IMR-90 (cell line): Measurements from ENCODE around the gene ABHD17C.

Experiments
- BHLHE40 ChIP-seq: fragments of 150-350 bp; IDR thresholded peaks from 2 replicates; pipeline ENCODE4 v1.6.1; 2016; ENCODE audit warnings: mild to moderate bottlenecking, low read depth, low read length
- CEBPB ChIP-seq: IDR thresholded peaks from 2 replicates; pipeline ENCODE4 v1.6.1; 2012; ENCODE audit warnings: low read depth, low read length, improper control_type of control experiment
- CHD1 ChIP-seq: IDR thresholded peaks from 2 replicates; pipeline ENCODE4 v1.6.1; 2012; ENCODE audit warnings: low read depth, low read length, improper control_type of control experiment
- FOS ChIP-seq: fragments of 150-350 bp; IDR thresholded peaks from 2 replicates; pipeline ENCODE4 v1.6.1; 2016; ENCODE audit warnings: low read depth, low read length
- MAFK ChIP-seq: IDR thresholded peaks from 2 replicates; pipeline ENCODE4 v1.6.1; 2012; ENCODE audit warnings: low read depth, low read length, improper control_type of control experiment
- MAZ ChIP-seq: IDR thresholded peaks from 2 replicates; pipeline ENCODE4 v1.6.1; 2012; ENCODE audit warnings: low read depth, mild to moderate bottlenecking, low read length, improper control_type of control experiment, moderate library complexity, borderline replicate concordance
- POLR2A ChIP-seq: IDR thresholded peaks from 2 replicates; pipeline ENCODE4 v1.6.1; 2012; ENCODE audit warnings: mild to moderate bottlenecking, low read depth, low read length
- RAD21 ChIP-seq: IDR thresholded peaks from 2 replicates; pipeline ENCODE4 v1.6.1; 2012; ENCODE audit warnings: low read length, improper control_type of control experiment
- RCOR1 ChIP-seq: IDR thresholded peaks from 2 replicates; pipeline ENCODE4 v1.6.1; 2012; ENCODE audit warnings: mild to moderate bottlenecking, low read length, improper control_type of control experiment; ENCODE audit not compliant: insufficient replicate concordance
- RFX5 ChIP-seq: IDR thresholded peaks from 2 replicates; pipeline ENCODE4 v1.8.0; 2012; ENCODE audit warnings: low read depth, mild to moderate bottlenecking, low read length, moderate library complexity
- SMC3 ChIP-seq: fragments of 150-350 bp; IDR thresholded peaks from 2 replicates; pipeline ENCODE4 v1.6.1; 2016; ENCODE audit warnings: low read depth, mild to moderate bottlenecking, antibody characterized with exemption, low read length, moderate library complexity
- TF ChIP-seq, protein P1 (sequence below): fragments of 150-350 bp; IDR thresholded peaks from 2 replicates; pipeline ENCODE4 v1.6.1; 2017; ENCODE audit warnings: mild to moderate bottlenecking, antibody characterized with exemption, low read length, low read depth
- TF ChIP-seq, protein P2 (sequence below): conservative IDR thresholded peaks from 2 replicates; pipeline ENCODE4 v1.5.1; 2012; ENCODE audit warnings: mild to moderate bottlenecking, low read depth, low read length, improper control_type of control experiment
- TF ChIP-seq, protein P3 (sequence below): fragments of 150-350 bp; IDR thresholded peaks from 2 replicates; pipeline ENCODE4 v1.6.1; 2016; ENCODE audit warnings: low read depth, mild to moderate bottlenecking, low read length, moderate library complexity, borderline replicate concordance

DNA sequence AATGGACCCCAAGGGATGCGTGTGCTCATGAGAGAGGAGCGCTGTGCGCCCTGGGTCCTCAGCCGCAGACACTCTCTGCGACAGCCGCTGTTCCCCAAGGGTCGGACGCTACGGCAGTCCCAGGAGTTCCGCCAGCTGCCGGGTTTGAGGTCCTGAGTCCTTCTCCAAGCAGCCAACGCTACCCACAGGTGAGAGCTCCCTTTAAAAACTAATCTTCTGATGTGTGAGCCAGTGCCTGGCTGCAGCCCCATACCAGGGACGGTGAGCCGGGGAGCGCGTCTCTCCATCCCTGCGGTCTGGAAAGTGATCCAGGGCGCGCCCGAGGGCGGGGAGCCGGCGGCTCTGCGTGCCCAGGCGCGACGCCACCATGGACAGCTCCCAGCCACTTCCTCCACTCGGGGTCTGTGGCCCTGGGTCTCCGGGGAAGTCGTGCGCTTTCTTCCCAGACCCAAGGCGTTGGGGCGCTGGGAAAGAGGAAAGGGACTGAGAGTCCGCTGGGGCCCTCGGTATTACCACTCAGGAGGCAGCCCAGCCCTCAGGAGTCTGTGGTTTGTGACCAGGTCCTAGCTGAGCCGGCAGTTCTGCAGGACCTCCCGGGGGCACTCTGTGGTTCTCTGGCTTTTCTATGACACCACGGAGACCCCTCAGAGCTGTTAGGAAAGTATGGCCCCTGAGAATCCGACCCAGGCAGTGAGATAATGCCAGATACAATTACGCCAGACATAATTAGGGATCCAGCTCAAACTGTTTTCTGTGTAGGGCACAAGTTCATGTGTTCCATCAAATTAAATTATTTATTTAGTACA is 85.5 kb downstream of the ABHD17C start:
- TF ChIP-seq, protein P1, sequence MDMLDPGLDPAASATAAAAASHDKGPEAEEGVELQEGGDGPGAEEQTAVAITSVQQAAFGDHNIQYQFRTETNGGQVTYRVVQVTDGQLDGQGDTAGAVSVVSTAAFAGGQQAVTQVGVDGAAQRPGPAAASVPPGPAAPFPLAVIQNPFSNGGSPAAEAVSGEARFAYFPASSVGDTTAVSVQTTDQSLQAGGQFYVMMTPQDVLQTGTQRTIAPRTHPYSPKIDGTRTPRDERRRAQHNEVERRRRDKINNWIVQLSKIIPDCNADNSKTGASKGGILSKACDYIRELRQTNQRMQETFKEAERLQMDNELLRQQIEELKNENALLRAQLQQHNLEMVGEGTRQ: no peak
- TF ChIP-seq, protein P2, sequence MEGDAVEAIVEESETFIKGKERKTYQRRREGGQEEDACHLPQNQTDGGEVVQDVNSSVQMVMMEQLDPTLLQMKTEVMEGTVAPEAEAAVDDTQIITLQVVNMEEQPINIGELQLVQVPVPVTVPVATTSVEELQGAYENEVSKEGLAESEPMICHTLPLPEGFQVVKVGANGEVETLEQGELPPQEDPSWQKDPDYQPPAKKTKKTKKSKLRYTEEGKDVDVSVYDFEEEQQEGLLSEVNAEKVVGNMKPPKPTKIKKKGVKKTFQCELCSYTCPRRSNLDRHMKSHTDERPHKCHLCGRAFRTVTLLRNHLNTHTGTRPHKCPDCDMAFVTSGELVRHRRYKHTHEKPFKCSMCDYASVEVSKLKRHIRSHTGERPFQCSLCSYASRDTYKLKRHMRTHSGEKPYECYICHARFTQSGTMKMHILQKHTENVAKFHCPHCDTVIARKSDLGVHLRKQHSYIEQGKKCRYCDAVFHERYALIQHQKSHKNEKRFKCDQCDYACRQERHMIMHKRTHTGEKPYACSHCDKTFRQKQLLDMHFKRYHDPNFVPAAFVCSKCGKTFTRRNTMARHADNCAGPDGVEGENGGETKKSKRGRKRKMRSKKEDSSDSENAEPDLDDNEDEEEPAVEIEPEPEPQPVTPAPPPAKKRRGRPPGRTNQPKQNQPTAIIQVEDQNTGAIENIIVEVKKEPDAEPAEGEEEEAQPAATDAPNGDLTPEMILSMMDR: no peak
- TF ChIP-seq MAZ (no peak), POLR2A (no peak), RCOR1 (peak; percentile 73), RAD21 (no peak), FOS (no peak), BHLHE40 (no peak), SMC3 (no peak), RFX5 (no peak), CEBPB (no peak), MAFK (no peak), CHD1 (no peak)
- TF ChIP-seq, protein P3, sequence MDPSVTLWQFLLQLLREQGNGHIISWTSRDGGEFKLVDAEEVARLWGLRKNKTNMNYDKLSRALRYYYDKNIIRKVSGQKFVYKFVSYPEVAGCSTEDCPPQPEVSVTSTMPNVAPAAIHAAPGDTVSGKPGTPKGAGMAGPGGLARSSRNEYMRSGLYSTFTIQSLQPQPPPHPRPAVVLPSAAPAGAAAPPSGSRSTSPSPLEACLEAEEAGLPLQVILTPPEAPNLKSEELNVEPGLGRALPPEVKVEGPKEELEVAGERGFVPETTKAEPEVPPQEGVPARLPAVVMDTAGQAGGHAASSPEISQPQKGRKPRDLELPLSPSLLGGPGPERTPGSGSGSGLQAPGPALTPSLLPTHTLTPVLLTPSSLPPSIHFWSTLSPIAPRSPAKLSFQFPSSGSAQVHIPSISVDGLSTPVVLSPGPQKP: no peak
